ENCODE results near the gene BTN2A1.

GRCh38 chr6:26447257-26447656 is 10.5 kb upstream of the BTN2A1 start:
- TF ChIP-seq, protein P1, sequence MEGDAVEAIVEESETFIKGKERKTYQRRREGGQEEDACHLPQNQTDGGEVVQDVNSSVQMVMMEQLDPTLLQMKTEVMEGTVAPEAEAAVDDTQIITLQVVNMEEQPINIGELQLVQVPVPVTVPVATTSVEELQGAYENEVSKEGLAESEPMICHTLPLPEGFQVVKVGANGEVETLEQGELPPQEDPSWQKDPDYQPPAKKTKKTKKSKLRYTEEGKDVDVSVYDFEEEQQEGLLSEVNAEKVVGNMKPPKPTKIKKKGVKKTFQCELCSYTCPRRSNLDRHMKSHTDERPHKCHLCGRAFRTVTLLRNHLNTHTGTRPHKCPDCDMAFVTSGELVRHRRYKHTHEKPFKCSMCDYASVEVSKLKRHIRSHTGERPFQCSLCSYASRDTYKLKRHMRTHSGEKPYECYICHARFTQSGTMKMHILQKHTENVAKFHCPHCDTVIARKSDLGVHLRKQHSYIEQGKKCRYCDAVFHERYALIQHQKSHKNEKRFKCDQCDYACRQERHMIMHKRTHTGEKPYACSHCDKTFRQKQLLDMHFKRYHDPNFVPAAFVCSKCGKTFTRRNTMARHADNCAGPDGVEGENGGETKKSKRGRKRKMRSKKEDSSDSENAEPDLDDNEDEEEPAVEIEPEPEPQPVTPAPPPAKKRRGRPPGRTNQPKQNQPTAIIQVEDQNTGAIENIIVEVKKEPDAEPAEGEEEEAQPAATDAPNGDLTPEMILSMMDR (conservative IDR thresholded peaks at IDR 0.05; ENCODE audit: low read depth, low read length): no peak
- no peak for TF ChIP-seq EZH2phosphoT487 (IDR thresholded peaks at IDR 0.05; ENCODE audit: borderline replicate concordance, low read length)
- no peak for TF ChIP-seq EZH2 (IDR thresholded peaks at IDR 0.05; ENCODE audit: low read length, unreplicated experiment)
